Myocyte (in vitro differentiated cells): ENCODE measurements around the gene VOPP1. TPM values are rescaled to one million over a fixed set of nuclear protein-coding genes. Genes with fewer than 3 reads are reported as not detected.
A peak's percentile ranks its signal among the peaks of the same experiment; 100 is the strongest.

Experiments
- DNase-seq: peaks from one replicate; pipeline ENCODE4 v3.0.0-alpha.2; 2012; ENCODE audit warnings: low read depth
- total RNA-seq: library from RNA; depleted of rRNA; stranded (reverse); fragments of >200 nt; gene quantifications from 2 replicates; pipeline ENCODE4 v1.2.3, GENCODE V29; 2014

VOPP1 gene
- total RNA-seq, 1 donor from 2014 or later: 57.5 TPM

DNA sequence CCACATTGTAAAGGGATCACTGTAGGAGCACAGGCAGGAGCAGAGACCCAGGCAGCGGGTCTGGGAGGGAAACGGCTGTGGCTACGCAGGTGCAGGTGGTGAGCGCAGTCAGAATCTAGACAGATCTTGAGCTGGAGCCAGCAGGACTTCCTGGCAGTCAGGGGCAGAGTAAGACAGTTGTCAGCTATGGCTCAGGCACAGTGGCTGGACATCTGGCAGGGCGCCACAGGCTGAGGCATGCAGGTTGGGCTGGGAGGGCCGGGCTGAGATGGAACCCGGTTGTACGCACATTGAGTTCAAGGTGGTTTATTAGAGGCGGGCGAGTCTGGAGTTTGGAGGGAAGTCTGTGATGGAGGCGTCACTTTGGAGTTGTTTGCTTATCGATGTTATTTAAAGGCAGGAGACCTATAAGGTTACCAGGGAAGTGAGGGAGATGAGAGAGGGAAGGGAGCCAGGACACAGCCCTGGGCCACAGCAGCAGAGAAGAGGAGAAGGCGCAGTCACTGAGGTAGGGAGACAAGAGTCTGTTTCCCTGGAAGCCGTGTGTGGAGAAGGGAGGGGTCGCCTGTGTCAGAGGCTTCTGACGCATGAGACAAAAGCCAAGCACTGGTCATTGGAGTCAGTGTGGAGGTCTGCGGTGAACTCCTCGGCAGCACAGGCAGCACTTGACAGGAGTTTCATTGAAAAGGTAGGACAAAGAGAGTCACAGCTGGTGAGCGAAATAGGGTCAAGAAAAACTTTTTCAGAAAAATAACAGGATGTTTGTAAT, 133.4 kb downstream of the VOPP1 start:
- peak; percentile 51 for DNase-seq

- no peak for DNase-seq
Observed at GRCh38 chr7:55438085-55438756, 134.1 kb downstream of the VOPP1 start.

- no peak for DNase-seq
Observed at GRCh38 chr7:55437375-55437774, 134.9 kb downstream of the VOPP1 start.

DNA sequence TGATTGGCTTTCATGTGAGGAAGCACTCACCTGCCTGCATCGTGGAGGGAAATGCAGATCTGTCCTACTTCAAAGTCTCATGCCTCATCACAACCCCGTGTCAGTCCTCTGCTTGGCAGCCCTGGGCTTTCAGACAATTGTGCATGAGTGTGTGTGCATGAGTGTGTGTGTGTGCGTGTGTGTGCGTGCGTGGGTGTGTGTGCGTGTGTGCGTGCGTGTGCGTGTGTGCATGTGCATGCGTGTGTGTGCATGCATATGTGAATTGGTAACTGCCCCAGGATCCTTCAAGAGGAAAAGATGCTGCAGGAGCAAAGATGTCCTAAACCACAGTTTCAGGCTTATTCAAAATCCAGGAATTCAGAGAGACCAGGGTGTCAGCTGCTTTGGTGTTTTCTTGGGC, 135.8 kb downstream of the VOPP1 start:
- no peak for DNase-seq

- DNase-seq: no peak
Observed at GRCh38 chr7:55435466-55435865, 136.8 kb downstream of the VOPP1 start.

- DNase-seq: peak; percentile 42
Observed at GRCh38 chr7:55432939-55433784, 139.1 kb downstream of the VOPP1 start.

DNA sequence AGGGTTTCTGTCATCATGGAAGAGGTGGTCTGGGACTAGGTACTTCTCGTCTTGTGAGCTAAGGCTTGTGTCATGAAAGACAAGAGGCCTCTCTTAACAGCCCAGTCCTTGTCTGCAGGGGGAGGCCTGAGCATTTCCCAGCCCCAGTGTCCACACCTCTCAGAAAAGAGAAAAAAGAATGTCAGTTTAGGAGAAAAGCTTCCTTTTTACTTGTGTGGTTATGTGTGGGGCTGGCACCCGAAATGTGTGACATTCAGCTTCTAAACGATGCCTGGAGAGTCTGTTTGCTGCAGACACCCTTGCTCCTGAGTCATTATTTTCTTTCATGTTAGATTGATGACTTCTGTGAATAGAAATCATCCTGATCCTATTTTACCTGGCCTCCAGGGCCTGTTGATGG, 139.8 kb downstream of the VOPP1 start:
- DNase-seq: no peak

- no peak for DNase-seq
Observed at GRCh38 chr7:55431898-55432297, 140.4 kb downstream of the VOPP1 start.

DNA sequence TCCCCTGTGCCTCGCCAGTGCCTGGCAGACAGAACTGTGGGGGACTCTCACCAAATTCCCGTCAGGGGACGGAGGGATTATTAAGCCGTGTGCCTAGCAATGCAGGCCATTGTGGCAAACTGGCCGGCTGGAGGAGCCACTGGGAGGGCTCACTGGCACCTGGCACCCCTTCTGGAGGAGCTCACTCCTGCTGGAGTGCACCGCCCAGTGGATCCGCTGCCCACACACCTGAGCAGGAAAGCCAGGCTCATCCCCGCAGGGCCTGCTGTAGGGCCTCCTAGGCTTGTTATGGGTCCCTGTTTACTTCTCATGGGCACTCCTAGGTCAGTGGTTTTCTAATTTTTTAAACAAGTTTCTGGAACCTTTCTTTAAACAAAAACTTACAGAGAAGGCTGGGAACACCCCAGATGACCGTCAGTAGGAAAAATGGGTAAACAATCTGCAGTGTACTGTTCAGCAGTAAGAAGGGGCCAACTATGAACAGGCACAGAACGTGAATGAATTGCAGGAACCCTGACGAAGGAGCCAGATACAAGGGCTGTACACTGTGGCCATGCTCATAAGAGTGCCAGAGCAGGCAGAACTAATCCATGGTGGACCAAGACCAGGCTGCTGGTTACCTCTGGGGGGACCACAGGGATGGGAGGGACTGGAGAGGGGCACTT, 142.3 kb downstream of the VOPP1 start:
- DNase-seq: no peak

GRCh38 chr7:55427800-55428199, 144.5 kb downstream of the VOPP1 start:
- peak; percentile 38 for DNase-seq

DNA sequence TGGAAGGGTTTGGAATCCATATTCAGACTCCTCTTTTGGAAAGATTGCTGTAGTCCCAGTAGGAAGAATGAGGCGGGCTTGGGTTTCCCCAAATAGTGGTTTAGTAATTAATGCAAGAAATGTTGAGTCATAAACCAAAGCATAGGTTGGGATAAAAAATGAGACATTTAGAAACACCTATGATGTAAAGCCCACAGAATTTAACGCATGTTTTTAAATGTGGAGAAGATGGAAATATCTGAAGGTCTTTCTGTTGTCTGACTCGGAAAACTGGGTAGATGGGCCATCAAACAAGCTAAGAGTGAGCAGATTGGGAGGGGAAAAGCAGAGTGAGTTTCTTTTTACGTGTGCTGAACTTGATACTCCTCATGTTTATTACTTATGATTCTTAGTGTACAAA, 145.0 kb downstream of the VOPP1 start:
- DNase-seq: no peak

- no peak for DNase-seq
Observed at GRCh38 chr7:55426676-55427075, 145.6 kb downstream of the VOPP1 start.

- DNase-seq: no peak
Observed at GRCh38 chr7:55425141-55425752, 147.1 kb downstream of the VOPP1 start.

DNA sequence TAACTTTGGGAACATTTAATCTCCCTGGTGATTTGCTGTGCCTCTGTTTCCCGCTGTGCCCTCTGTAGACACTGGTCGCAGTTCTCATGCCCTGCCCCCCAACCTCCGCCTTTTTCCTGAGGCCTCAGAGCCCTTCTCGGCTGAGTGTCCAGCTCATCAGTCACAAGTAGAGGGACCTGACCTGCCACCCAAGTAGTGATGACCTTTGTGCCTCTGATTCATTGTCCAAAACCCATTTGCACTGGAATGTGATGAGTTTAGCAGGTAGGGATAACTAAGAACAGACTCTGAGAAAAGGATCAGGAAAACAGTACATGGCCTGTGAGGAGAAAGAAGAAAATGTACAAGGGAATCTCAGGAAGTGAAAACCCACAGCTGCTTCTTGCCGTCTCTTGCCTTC, 148.4 kb downstream of the VOPP1 start:
- no peak for DNase-seq

DNA sequence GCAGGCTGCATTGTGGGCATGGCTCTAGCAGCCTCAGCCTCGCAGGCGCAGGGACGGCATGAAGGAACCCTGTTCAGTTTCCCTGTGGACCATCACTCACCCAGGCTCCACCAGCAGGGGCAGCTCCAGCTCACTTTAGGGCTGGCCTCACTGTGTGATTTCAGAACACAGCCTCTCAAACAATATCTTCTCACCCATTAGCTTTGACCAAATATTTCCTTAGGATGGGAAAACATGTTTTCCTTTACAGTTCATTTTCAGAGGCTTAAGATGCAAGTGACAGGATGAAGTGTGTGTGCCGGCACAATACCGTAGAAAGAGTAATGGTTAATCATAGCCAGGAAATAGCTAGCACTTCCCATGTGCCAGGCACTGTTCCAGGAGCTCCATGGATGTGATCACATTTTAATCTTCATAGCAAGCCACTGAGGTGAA, 149.0 kb downstream of the VOPP1 start:
- DNase-seq: no peak

Other genes with a start within 250 kb of the VOPP1 start
- gene LANCL2, start 207.2 kb downstream of the VOPP1 start, total RNA-seq: 28.5 and 36.4 TPM in 2 replicates